GM12878 (cell line): ENCODE results near the gene HYCC1. TPM values are rescaled to one million over a fixed set of nuclear protein-coding genes. Genes with fewer than 3 reads are reported as not detected.

ENCODE experiments used
- ATAC-seq: fragments of 200-7000 bp; cut with Tn5 transposase; 3 replicates; pipeline ENCODE4 v1.9.1; 2020; ENCODE audit warnings: mild to moderate bottlenecking, moderate library complexity
- BruUV-seq: library from RNA; stranded (reverse); fragments of 400-500 nt; replicated peaks from 2 replicates; lab custom pipeline; 2021; lab: Mats Ljungman, UMichigan
- CTCF ChIA-PET: fragments of 300-600 bp; sonication (Branson Sonifier 250); formaldehyde crosslinking; extraction: SDS; loops from one replicate; lab custom pipeline; 2021; ENCODE audit warnings: inconsistent platforms; lab: Yijun Ruan, JAX
- POLR2A ChIA-PET: fragments of 350-600 bp; formaldehyde crosslinking; extraction: SDS; loops from one replicate; lab custom pipeline; 2021; ENCODE audit warnings: inconsistent platforms; lab: Charles Lee
- RAD21 ChIA-PET: fragments of 300-600 bp; sonication (Branson Sonifier 250); formaldehyde crosslinking; loops from one replicate; lab custom pipeline; 2023; ENCODE audit warnings: antibody characterized with exemption; ENCODE audit not compliant: unreplicated experiment; lab: Charles Lee
- SMC1A ChIA-PET: fragments of 300-600 bp; sonication (Branson Sonifier 250); formaldehyde crosslinking; loops from one replicate; lab custom pipeline; 2023; ENCODE audit not compliant: unreplicated experiment, uncharacterized antibody; lab: Charles Lee
- DNase-seq: peaks from one replicate; pipeline ENCODE4 v3.0.0-alpha.2; 2011; ENCODE audit warnings: low read depth, low spot score
- FAIRE-seq: peaks from 3 replicates; lab custom pipeline; 2011; peaks lifted over from hg19 to GRCh38; lab: Jason Lieb, UNC
- H2AFZ ChIP-seq: 2 replicates; pipeline ENCODE4 v1.6.0; 2011; ENCODE audit warnings: low read depth, low read length, control low read depth; ENCODE audit not compliant: control insufficient read depth
- H3K27ac ChIP-seq: 2 replicates; pipeline ENCODE4 v1.5.1; 2011; ENCODE audit warnings: control low read depth; ENCODE audit not compliant: control insufficient read depth, insufficient read depth
- H3K27me3 ChIP-seq, 2 experiments: replicated peaks in 1 of 2; 2 replicates each; pipeline versions ENCODE4 v1.6.0 to v1.6.1; 2011; ENCODE audit warnings: low read length in 1 of 2; ENCODE audit not compliant: control insufficient read depth in 2 of 2, insufficient read depth in 2 of 2
- H3K36me3 ChIP-seq, 2 experiments: 2 replicates each; pipeline ENCODE4 v1.5.1; 2011; ENCODE audit warnings: low read length in 1 of 2; ENCODE audit not compliant: control insufficient read depth in 2 of 2, insufficient read depth in 2 of 2
- H3K4me1 ChIP-seq: 2 replicates; pipeline ENCODE4 v1.6.1; 2011; ENCODE audit warnings: mild to moderate bottlenecking, low read length, moderate library complexity, mixed read lengths; ENCODE audit not compliant: control insufficient read depth, insufficient read depth
- H3K4me2 ChIP-seq: 2 replicates; pipeline ENCODE4 v1.6.0; 2011; ENCODE audit warnings: control low read depth; ENCODE audit not compliant: control insufficient read depth, insufficient read depth
- H3K4me3 ChIP-seq: fragments of 200-600 bp; sonication (generic); 2 replicates; pipeline ENCODE4 v1.5.1; 2016
- H3K79me2 ChIP-seq: 2 replicates; pipeline ENCODE4 v1.6.0; 2011; ENCODE audit warnings: low read length; ENCODE audit not compliant: control insufficient read depth, insufficient read depth
- H3K9ac ChIP-seq: 2 replicates; pipeline ENCODE4 v1.8.0; 2011; ENCODE audit warnings: low read length, control low read depth, mixed read lengths; ENCODE audit not compliant: control insufficient read depth, insufficient read depth
- H3K9me3 ChIP-seq: replicated peaks from 3 replicates; pipeline ENCODE4 v1.5.1; 2011; ENCODE audit warnings: mild to moderate bottlenecking, low read length; ENCODE audit not compliant: control insufficient read depth, insufficient read depth
- H4K20me1 ChIP-seq: 2 replicates; pipeline ENCODE4 v1.6.0; 2011; ENCODE audit not compliant: control insufficient read depth, insufficient read depth
- ATF7 ChIP-seq: fragments of 450-650 bp; IDR thresholded peaks from 2 replicates; pipeline ENCODE4 v1.6.1; 2016; ENCODE audit warnings: low read depth, mild to moderate bottlenecking
- JUND ChIP-seq: IDR thresholded peaks from 2 replicates; pipeline ENCODE4 v1.6.1; 2012; ENCODE audit warnings: low read depth, mild to moderate bottlenecking, low read length, improper control_type of control experiment, moderate library complexity
- MYB ChIP-seq: fragments of 150-350 bp; IDR thresholded peaks from 2 replicates; pipeline ENCODE4 v1.6.1; 2014; ENCODE audit warnings: mild to moderate bottlenecking, low read depth, low read length, borderline replicate concordance
- NFYB ChIP-seq: IDR thresholded peaks from 2 replicates; pipeline ENCODE4 v1.6.1; 2011; ENCODE audit warnings: low read depth, mild to moderate bottlenecking, low read length, improper control_type of control experiment, moderate library complexity; ENCODE audit not compliant: insufficient read depth
- NR2C2 ChIP-seq: IDR thresholded peaks from 2 replicates; pipeline ENCODE4 v1.6.1; 2011; ENCODE audit warnings: borderline replicate concordance, low read depth; ENCODE audit not compliant: control insufficient read depth, insufficient read length
- PAX8 ChIP-seq: fragments of 450-650 bp; IDR thresholded peaks from 2 replicates; pipeline ENCODE4 v1.6.1; 2017; ENCODE audit warnings: mild to moderate bottlenecking, moderate library complexity
- PML ChIP-seq: IDR thresholded peaks from 2 replicates; pipeline ENCODE4 v1.6.1; 2012; ENCODE audit warnings: low read length, inconsistent platforms
- POLR2AphosphoS2 ChIP-seq: IDR thresholded peaks from 2 replicates; pipeline ENCODE4 v1.6.1; 2011; ENCODE audit warnings: low read depth, mild to moderate bottlenecking, low read length, improper control_type of control experiment, moderate library complexity
- POU2F2 ChIP-seq: IDR thresholded peaks from 3 replicates; pipeline ENCODE4 v1.6.1; 2011; ENCODE audit warnings: low read depth, mild to moderate bottlenecking, low read length, borderline replicate concordance
- RB1 ChIP-seq: fragments of 450-650 bp; formaldehyde crosslinking; IDR thresholded peaks from 2 replicates; pipeline ENCODE4 v1.6.1; 2017; ENCODE audit warnings: mild to moderate bottlenecking, borderline replicate concordance
- RBBP5 ChIP-seq: fragments of 200-600 bp; sonication (generic); conservative IDR thresholded peaks from 2 replicates; pipeline ENCODE4 v1.6.1; 2016
- RFX5 ChIP-seq: IDR thresholded peaks from 2 replicates; pipeline ENCODE4 v1.6.1; 2011; ENCODE audit warnings: low read depth, low read length, improper control_type of control experiment
- SPI1 ChIP-seq: IDR thresholded peaks from 2 replicates; pipeline ENCODE4 v1.6.1; 2011; ENCODE audit warnings: low read depth, mild to moderate bottlenecking, low read length, moderate library complexity, borderline replicate concordance; ENCODE audit not compliant: insufficient read depth
- STAT1 ChIP-seq: fragments of 450-650 bp; conservative IDR thresholded peaks from 2 replicates; pipeline ENCODE4 v1.6.1; 2014; ENCODE audit warnings: antibody characterized with exemption, mild to moderate bottlenecking
- STAT3 ChIP-seq: IDR thresholded peaks from 2 replicates; pipeline ENCODE4 v1.6.1; 2011; ENCODE audit warnings: low read depth, low read length, improper control_type of control experiment
- ZNF384 ChIP-seq: IDR thresholded peaks from 2 replicates; pipeline ENCODE4 v1.6.1; 2012; ENCODE audit warnings: low read depth, mild to moderate bottlenecking, low read length, improper control_type of control experiment, borderline replicate concordance
- WGBS: methylation state at CpG from one replicate; pipeline ENCODE4 v1.1.6; 2016; ENCODE audit warnings: low lambda C conversion rate; ENCODE audit not compliant: insufficient replicate concordance, insufficient coverage; ENCODE audit errors: missing lambda C conversion rate; 5-methylcytosine and 5-hydroxymethylcytosine counted together
- in situ Hi-C: fragments of 300-500 bp; cut with MboI; formaldehyde crosslinking; loops from 9 replicates; pipeline ENCODE4 v1.14.3; 2018; ENCODE audit warnings: mixed read lengths
- intact Hi-C: fragments of 100-400 bp; cut with micrococcal nuclease; formaldehyde crosslinking; loops from one replicate; pipeline ENCODE4 v1.14.2; 2022; ENCODE audit not compliant: unreplicated experiment
- polyA plus RNA-seq, 11 experiments: library from polyadenylated mRNA; depleted of rRNA in 4 of 11; unstranded in 6 of 11; stranded (reverse) in 5 of 11; fragments of >200 nt; fragmentation: Nextera tagmentation in 4 of 11; fragmentation: Illumina TruSeq in 1 of 11; extraction: Ambion mirVana in 4 of 11; extraction: Trizol in 1 of 11; gene quantifications; 1 replicate in 1 of 11; 2 replicates in 10 of 11; pipeline versions ENCODE4 v1.2.1 to v1.2.3, GENCODE V29; 2011 to 2016; ENCODE audit warnings: inconsistent platforms in 2 of 11, missing spikeins in 2 of 11, low read depth in 1 of 11
- total RNA-seq, 4 experiments: library from RNA; depleted of rRNA in 3 of 4; stranded (reverse); fragments of >200 nt in 3 of 4; fragmentation: Illumina TruSeq in 1 of 4; extraction: Trizol in 1 of 4; gene quantifications; 2 replicates each; pipeline versions ENCODE4 v1.2.1 to v1.2.3, GENCODE V29; 2013 to 2021
- TF ChIP-seq, protein P1 (sequence below): IDR thresholded peaks from 2 replicates; pipeline ENCODE4 v1.6.1; 2012; ENCODE audit warnings: low read length, inconsistent platforms

Gene HYCC1
- total and polyA plus RNA-seq, 10 of the 15 experiments (the other 5 are each of a cell fraction or from before 2014, with no cell fraction given) = 8.5 to 62.9 (median 33.1) TPM

DNA sequence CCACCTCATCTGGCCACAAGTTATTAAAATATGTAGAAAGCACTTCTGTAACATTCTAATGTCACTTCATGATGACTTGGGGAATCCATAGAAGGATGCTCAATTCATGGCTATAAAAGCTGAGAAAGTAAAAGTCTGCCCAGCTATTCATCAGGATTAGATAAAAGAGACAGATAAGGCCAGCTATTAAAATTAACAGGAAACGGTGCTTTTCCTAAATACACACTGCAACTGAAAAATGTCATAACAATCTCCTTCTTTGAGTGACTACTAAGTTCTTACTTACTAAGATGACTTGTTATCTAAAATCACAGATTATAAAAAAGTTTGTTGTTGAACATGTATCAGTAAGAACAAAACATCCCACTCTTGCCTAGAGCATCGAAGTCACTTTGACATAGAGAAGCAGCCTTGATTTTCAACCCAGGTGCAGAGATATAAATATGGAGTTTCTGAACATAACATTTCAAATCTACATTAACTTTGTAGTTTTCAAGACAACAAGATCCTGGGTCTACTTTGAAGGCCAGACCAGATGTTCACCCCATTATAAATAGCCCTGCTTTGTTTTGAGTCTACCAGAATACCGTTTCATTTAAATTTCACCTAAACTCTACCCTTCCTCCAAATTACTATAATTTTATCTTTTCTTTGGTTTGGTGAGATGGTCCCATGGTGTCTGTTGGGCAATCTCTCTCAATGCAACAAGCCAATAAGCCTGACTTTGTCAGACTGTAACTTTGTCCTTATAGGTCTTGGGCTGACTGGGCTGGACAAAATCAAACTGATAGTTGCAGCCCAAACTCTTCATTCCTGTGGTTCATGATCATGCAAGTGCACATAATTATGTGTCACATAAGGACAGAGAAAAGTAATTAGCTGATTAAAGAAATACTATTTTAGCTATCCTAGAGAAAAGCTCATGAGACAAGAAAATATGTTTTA lies 24.0 kb downstream of the HYCC1 start:
- intact Hi-C loops = no loop called here
- no peak overlapping the region for H3K4me3 ChIP-seq
- 79% methylated on average over 3 of the region's 3 CpGs for WGBS
- H3K36me3 ChIP-seq = peaks cover 0 to 3% of the 10 kb centered on the region in 2 experiments; a peak in 2 of 4 replicates
- CTCF ChIA-PET = interaction anchor here (0.8 to 1.4 kb wide), 2 partner anchors 14 to 42 kb away, joined by 3 read pairs; no protein-coding TSS in a partner anchor
- no peak overlapping the region; the same call in 1 of the 2 replicates for H3K27ac ChIP-seq
- H3K79me2 ChIP-seq = peaks cover 37% of the 10 kb centered on the region
- H3K9ac ChIP-seq = no peak overlapping the region
- peaks cover 4% of the 10 kb centered on the region; the same call in 2 of the 3 replicates for H3K9me3 ChIP-seq
- RAD21 ChIA-PET = interaction anchor here (1.4 to 1.8 kb wide), 2 partner anchors 18 to 23 kb away, joined by 3 to 4 read pairs; no protein-coding TSS in a partner anchor
- ATAC-seq (no peak), FAIRE-seq (no peak), DNase-seq (no peak)
- in situ Hi-C loops = no loop called here
- TF ChIP-seq PAX8 (no peak), PML (no peak), NR2C2 (no peak), JUND (no peak), STAT1 (no peak), NFYB (no peak), RFX5 (no peak), RB1 (no peak), RBBP5 (no peak), POU2F2 (no peak), ATF7 (no peak), SPI1 (no peak), MYB (no peak), POLR2AphosphoS2 (no peak), STAT3 (no peak), ZNF384 (no peak)
- TF ChIP-seq, protein P1, sequence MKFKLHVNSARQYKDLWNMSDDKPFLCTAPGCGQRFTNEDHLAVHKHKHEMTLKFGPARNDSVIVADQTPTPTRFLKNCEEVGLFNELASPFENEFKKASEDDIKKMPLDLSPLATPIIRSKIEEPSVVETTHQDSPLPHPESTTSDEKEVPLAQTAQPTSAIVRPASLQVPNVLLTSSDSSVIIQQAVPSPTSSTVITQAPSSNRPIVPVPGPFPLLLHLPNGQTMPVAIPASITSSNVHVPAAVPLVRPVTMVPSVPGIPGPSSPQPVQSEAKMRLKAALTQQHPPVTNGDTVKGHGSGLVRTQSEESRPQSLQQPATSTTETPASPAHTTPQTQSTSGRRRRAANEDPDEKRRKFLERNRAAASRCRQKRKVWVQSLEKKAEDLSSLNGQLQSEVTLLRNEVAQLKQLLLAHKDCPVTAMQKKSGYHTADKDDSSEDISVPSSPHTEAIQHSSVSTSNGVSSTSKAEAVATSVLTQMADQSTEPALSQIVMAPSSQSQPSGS = no peak
- TF ChIP-seq, all 136 proteins: peak for 0
- ChIA-PET SMC1A (interaction anchor here (0.6 to 2.9 kb wide), 11 partner anchors 9 to 163 kb away, joined by 3 to 9 read pairs (median 4); no protein-coding TSS in a partner anchor), POLR2A (interaction anchor here (0.6 to 1.5 kb wide), 3 partner anchors 22 to 366 kb away, joined by 4 to 11 read pairs (median 4); no protein-coding TSS in a partner anchor)
- no peak overlapping the region for H3K4me2 ChIP-seq
- no peaks in the 10 kb centered on the region for H4K20me1 ChIP-seq
- H3K27me3 ChIP-seq = no peaks in the 10 kb centered on the region
- no TSS peak for BruUV-seq
- peaks cover 21% of the 10 kb centered on the region for H3K4me1 ChIP-seq
- no peak overlapping the region for H2AFZ ChIP-seq
